Stimulated activated naive CD8-positive, alpha-beta T cell treated with anti-CD3 and anti-CD28 coated beads, Interleukin-15, Interleukin-2, amounts not matched to agents 100 ng/mL and 50 ng/mL, for 24 hours (primary cell): Measurements from ENCODE around the gene SEMA3F.

Experiments used
- H3K27ac Mint-ChIP-seq: one replicate; pipeline ENCODE4 v1.8.0; 2021; ENCODE audit warnings: mild to moderate bottlenecking, mixed read lengths
- H3K27me3 Mint-ChIP-seq: one replicate; pipeline ENCODE4 v1.8.0; 2021; ENCODE audit warnings: mixed read lengths
- H3K36me3 Mint-ChIP-seq: one replicate; pipeline ENCODE4 v1.8.0; 2021; ENCODE audit warnings: low read depth, mixed read lengths
- H3K4me1 Mint-ChIP-seq: one replicate; pipeline ENCODE4 v1.8.0; 2021; ENCODE audit warnings: low read depth, mixed read lengths
- H3K4me3 Mint-ChIP-seq: one replicate; pipeline ENCODE4 v1.8.0; 2021; ENCODE audit warnings: mild to moderate bottlenecking, mixed read lengths
- H3K9me3 Mint-ChIP-seq: one replicate; pipeline ENCODE4 v1.8.0; 2021; ENCODE audit warnings: mixed read lengths

Gene SEMA3F

DNA sequence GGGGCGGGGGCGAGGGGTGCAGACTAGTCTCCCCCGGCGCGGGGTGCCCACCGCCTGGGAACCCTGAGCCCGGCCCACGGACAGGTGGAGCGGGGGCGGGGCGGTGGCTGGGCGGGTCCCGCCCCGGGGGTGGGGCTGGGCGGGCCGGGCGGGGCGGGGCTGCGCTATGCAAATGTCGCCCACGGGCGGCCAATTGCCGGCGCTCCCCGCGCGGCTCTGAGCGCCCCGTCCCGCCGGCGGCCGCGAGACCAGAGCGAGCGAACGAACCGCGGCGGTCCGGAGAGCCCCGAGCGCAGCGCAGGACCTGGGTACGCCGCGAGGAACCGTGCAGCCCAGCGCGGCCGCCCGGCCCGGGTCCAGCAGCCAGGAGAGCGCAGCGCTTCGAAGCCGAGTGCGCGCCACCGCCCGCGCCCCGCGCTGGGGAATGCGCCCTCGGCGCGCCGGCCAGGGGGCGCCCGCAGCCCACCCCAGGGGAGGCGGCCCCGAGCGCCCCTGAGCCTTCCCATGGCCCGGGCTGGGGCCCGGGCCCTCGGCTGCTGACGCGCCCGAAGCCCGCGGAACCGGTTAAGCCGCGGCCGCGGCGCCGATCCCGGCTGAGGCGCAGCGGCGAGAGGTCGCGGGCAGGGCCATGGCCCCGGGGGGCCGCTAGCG lies at the start of gene SEMA3F:
Gene SEMA3F (plus strand): TSS at position 485 of the 651 bp plus-strand sequence. CDS start 4,299 bp downstream, outside the sequence.
- Mint-ChIP-seq H3K9me3 (no peaks in the 10 kb centered on the region), H3K27me3 (peaks cover 37% of the 10 kb centered on the region), H3K36me3 (no peaks in the 10 kb centered on the region), H3K4me1 (peaks cover 11% of the 10 kb centered on the region), H3K27ac (no peak within 1 kb of the TSS), H3K4me3 (peak within 1 kb of the TSS; percentile 65)

DNA sequence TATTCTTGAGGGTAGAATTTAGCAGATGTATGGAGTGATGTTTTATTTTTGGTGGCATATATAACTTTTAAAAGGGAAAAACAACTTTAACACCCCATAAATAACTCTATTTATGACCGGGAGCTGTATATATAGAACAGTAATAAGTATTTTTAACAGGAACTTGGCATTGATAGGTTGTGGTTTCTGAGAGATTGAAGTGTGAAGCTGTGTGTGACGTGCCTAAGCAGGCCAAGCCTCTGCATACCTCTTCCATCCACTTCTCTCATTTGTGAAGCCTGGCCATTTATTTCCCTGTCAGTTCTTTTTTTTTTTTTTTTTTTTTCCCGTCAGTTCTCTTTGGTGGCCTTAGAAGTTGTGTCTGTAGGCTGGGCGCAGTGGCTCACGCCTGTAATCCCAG lies 43.4 kb upstream of the SEMA3F start:
- Mint-ChIP-seq H3K4me1 (no peaks in the 10 kb centered on the region), H3K9me3 (no peaks in the 10 kb centered on the region), H3K27ac (no peak overlapping the region), H3K4me3 (no peak overlapping the region), H3K36me3 (peaks cover 79% of the 10 kb centered on the region), H3K27me3 (no peaks in the 10 kb centered on the region)

- no peak overlapping the region for H3K4me3 Mint-ChIP-seq
- peaks cover 79% of the 10 kb centered on the region for H3K36me3 Mint-ChIP-seq
Observed at GRCh38 chr3:50112462-50112861, 42.7 kb upstream of the SEMA3F start.

GRCh38 chr3:50117120-50117519 lies 38.0 kb upstream of the SEMA3F start:
- Mint-ChIP-seq H3K27me3 (no peaks in the 10 kb centered on the region), H3K27ac (no peak overlapping the region), H3K36me3 (peaks cover 62% of the 10 kb centered on the region), H3K9me3 (no peaks in the 10 kb centered on the region), H3K4me3 (no peak overlapping the region), H3K4me1 (no peaks in the 10 kb centered on the region)

More at GRCh38 chr3:50112462-50112861, 42.7 kb upstream of the SEMA3F start:
- Mint-ChIP-seq H3K27me3 (no peaks in the 10 kb centered on the region), H3K9me3 (no peaks in the 10 kb centered on the region), H3K4me1 (no peaks in the 10 kb centered on the region), H3K27ac (no peak overlapping the region)

GRCh38 chr3:50118237-50118636 lies 36.9 kb upstream of the SEMA3F start:
- Mint-ChIP-seq H3K27me3 (no peaks in the 10 kb centered on the region), H3K27ac (no peak overlapping the region), H3K4me1 (no peaks in the 10 kb centered on the region), H3K4me3 (no peak overlapping the region), H3K36me3 (peaks cover 55% of the 10 kb centered on the region), H3K9me3 (no peaks in the 10 kb centered on the region)

- H3K36me3 Mint-ChIP-seq, result peaks cover 42% of the 10 kb centered on the region
- no peak overlapping the region for H3K27ac Mint-ChIP-seq
- H3K9me3 Mint-ChIP-seq, result no peaks in the 10 kb centered on the region
- no peaks in the 10 kb centered on the region for H3K27me3 Mint-ChIP-seq
- no peaks in the 10 kb centered on the region for H3K4me1 Mint-ChIP-seq
- no peak overlapping the region for H3K4me3 Mint-ChIP-seq
Observed at GRCh38 chr3:50119786-50120185, 35.3 kb upstream of the SEMA3F start.

GRCh38 chr3:50120364-50121071 lies 34.6 kb upstream of the SEMA3F start:
- Mint-ChIP-seq H3K4me1 (no peaks in the 10 kb centered on the region), H3K9me3 (no peaks in the 10 kb centered on the region), H3K4me3 (no peak overlapping the region), H3K36me3 (peaks cover 37% of the 10 kb centered on the region), H3K27me3 (no peaks in the 10 kb centered on the region), H3K27ac (no peak overlapping the region)

- peaks cover 29% of the 10 kb centered on the region for H3K36me3 Mint-ChIP-seq
- H3K27ac Mint-ChIP-seq, result no peak overlapping the region
- H3K9me3 Mint-ChIP-seq, result no peaks in the 10 kb centered on the region
- H3K4me3 Mint-ChIP-seq, result no peak overlapping the region
- H3K4me1 Mint-ChIP-seq, result no peaks in the 10 kb centered on the region
- no peaks in the 10 kb centered on the region for H3K27me3 Mint-ChIP-seq
Observed at GRCh38 chr3:50121072-50122032, 33.8 kb upstream of the SEMA3F start.

- H3K4me1 Mint-ChIP-seq, result no peaks in the 10 kb centered on the region
- no peak overlapping the region for H3K4me3 Mint-ChIP-seq
- H3K27me3 Mint-ChIP-seq, result no peaks in the 10 kb centered on the region
- H3K27ac Mint-ChIP-seq, result no peak overlapping the region
- H3K36me3 Mint-ChIP-seq, result peaks cover 23% of the 10 kb centered on the region
- no peaks in the 10 kb centered on the region for H3K9me3 Mint-ChIP-seq
Observed at GRCh38 chr3:50122071-50122470, 33.1 kb upstream of the SEMA3F start.

- H3K9me3 Mint-ChIP-seq, result no peaks in the 10 kb centered on the region
- no peak overlapping the region for H3K4me3 Mint-ChIP-seq
- H3K27ac Mint-ChIP-seq, result no peak overlapping the region
- peaks cover 19% of the 10 kb centered on the region for H3K36me3 Mint-ChIP-seq
- no peaks in the 10 kb centered on the region for H3K27me3 Mint-ChIP-seq
- no peaks in the 10 kb centered on the region for H3K4me1 Mint-ChIP-seq
Observed at GRCh38 chr3:50122661-50123391, 32.3 kb upstream of the SEMA3F start.

DNA sequence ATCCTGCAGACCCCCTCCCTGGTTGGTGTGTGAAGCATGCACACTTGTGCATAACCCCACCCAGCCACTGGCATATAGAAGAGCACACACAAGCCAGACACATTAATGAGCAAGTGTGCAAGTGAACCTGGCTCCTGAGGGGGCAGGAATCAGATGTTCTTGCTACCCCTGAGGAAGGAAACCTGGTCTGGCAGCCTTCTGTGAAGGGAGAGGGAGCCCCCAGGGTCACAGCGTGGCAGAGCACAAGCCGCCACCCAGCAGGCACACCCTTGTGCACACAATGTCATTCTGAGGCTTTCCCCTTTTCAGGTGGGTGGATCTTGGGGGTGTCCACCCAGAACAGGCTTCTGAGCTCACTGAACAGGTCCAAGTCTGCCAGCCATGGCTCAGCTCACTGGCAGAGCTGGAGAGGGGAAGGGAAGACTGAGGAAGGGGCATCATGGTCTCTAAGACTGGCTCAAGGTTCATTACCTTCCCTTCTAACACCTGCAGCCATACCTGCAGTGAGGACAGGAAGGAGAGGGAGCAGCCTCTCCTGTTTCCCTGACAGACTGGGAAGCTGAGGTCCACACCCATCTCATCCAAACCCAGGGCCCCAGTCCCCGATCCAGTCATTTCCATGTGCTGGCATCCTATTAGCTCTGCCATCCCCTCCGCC lies 31.6 kb upstream of the SEMA3F start:
- Mint-ChIP-seq H3K4me1 (no peaks in the 10 kb centered on the region), H3K27me3 (no peaks in the 10 kb centered on the region)

DNA sequence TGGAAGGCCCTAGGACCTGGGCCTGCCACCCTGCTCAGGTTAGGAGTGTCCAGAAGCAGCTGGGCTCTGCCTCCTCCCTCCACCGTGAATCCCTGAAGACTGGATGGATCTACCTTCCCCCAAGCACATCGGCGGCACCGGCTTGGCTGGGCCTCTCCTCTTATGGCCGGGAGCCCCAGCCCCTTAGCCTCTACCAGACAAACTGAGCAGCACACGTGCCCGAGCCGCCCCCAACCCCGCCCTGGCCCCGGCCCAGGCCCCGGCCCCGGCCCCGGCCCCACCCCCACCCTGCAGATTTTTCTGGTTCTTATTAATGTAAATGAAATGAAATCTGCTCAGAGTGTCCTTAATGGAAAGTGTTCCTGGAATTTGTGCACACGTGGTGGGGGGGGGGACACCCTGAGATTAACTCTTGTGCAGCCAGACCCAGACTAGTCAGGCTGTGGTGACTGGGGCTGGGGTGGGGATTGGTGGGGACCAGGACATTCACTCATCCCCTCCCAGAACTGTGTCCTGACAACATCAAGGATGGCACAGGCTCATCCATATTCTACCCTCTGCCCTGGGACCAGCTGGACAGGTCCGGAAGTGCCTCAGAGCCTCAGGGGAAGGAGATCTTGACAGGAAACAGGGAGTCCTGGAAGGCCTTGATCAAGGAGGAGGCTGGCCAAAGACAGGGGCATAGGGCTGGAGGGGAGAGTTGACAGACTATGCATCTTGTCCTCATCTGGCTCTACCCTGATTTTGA lies 30.9 kb upstream of the SEMA3F start:
- Mint-ChIP-seq H3K4me1 (no peaks in the 10 kb centered on the region), H3K27ac (no peak overlapping the region), H3K27me3 (no peaks in the 10 kb centered on the region), H3K36me3 (peaks cover 7% of the 10 kb centered on the region), H3K9me3 (no peaks in the 10 kb centered on the region), H3K4me3 (no peak overlapping the region)

More for the DNA sequence above, 31.6 kb upstream of the SEMA3F start:
- peaks cover 12% of the 10 kb centered on the region for H3K36me3 Mint-ChIP-seq
- no peak overlapping the region for H3K4me3 Mint-ChIP-seq
- H3K9me3 Mint-ChIP-seq, result no peaks in the 10 kb centered on the region
- no peak overlapping the region for H3K27ac Mint-ChIP-seq

GRCh38 chr3:50124800-50125178 lies 30.3 kb upstream of the SEMA3F start:
- Mint-ChIP-seq H3K9me3 (no peaks in the 10 kb centered on the region), H3K4me3 (no peak overlapping the region), H3K4me1 (no peaks in the 10 kb centered on the region), H3K27ac (no peak overlapping the region), H3K27me3 (no peaks in the 10 kb centered on the region), H3K36me3 (peaks cover 6% of the 10 kb centered on the region)
